Thyroid gland (tissue), 4 donors: Measurements from ENCODE around the gene C17orf114.

Experiments used
- DNase-seq, 2 donors: peaks; one replicate each; pipeline ENCODE4 v3.0.0-alpha.2; 2019
- H3K27ac ChIP-seq, 3 donors: fragments of 200-600 bp; sonication (generic); 1 replicate in 2 of 3; 2 replicates in 1 of 3; pipeline ENCODE4 v1.5.1; 2016 to 2019; ENCODE audit warnings: mild to moderate bottlenecking in 1 of 3, moderate library complexity in 1 of 3
- H3K27me3 ChIP-seq: fragments of 200-600 bp; sonication (generic); one replicate; pipeline ENCODE4 v1.5.1; 2019
- H3K36me3 ChIP-seq, 2 donors: fragments of 200-600 bp; sonication (generic); one replicate each; pipeline ENCODE4 v1.5.1; 2016 to 2019
- H3K4me1 ChIP-seq, 2 donors: fragments of 200-600 bp; sonication (generic); one replicate each; pipeline ENCODE4 v1.5.1; 2017 to 2019
- H3K4me3 ChIP-seq, 3 donors: fragments of 200-600 bp; sonication (generic); replicated peaks in 1 of 3; 1 replicate in 2 of 3; 2 replicates in 1 of 3; pipeline ENCODE4 v1.5.1; 2016; ENCODE audit warnings: mild to moderate bottlenecking in 1 of 3
- H3K9me3 ChIP-seq: fragments of 200-600 bp; sonication (generic); one replicate; pipeline ENCODE4 v1.5.1; 2017
- CTCF ChIP-seq, 6 experiments: fragments of 200-600 bp in 3 of 6; fragments of 450-650 bp in 3 of 6; sonication (generic) in 3 of 6; IDR thresholded peaks; one replicate each; pipeline ENCODE4 v1.5.1; 2016 to 2019; ENCODE audit warnings: antibody characterized with exemption in 6 of 6, mild to moderate bottlenecking in 2 of 6, inconsistent platforms in 1 of 6, moderate library complexity in 1 of 6
- POLR2A ChIP-seq, 2 donors: fragments of 450-650 bp; IDR thresholded peaks; one replicate each; pipeline ENCODE4 v1.6.1; 2017; ENCODE audit warnings: antibody characterized with exemption in 2 of 2, mild to moderate bottlenecking in 2 of 2, moderate library complexity in 1 of 2
- WGBS, 2 donors: methylation state at CpG; one replicate each; pipeline ENCODE4 v1.1.5; 2017; 5-methylcytosine and 5-hydroxymethylcytosine counted together
- intact Hi-C: fragments of 100-400 bp; cut with DNase I; formaldehyde crosslinking; loops from one replicate; pipeline ENCODE4 v1.15.1; 2023

C17orf114 gene

GRCh38 chr17:4795168-4795567, 7.0 kb downstream of the C17orf114 start:
- WGBS, 2 donors, result 95 to 100% methylated on average over 1 of the region's 1 CpG
- Histone ChIP-seq H3K36me3 (peaks cover 14% of the 10 kb centered on the region in 2 donors), H3K4me3 (no peak overlapping the region), H3K9me3 (no peaks in the 10 kb centered on the region), H3K27me3 (no peaks in the 10 kb centered on the region), H3K27ac (no peak overlapping the region), H3K4me1 (peaks cover 7 to 8% of the 10 kb centered on the region in 2 donors)
- DNase-seq, result no peak
- TF ChIP-seq POLR2A (IDR thresholded peaks at IDR 0.05) (no peak), CTCF (IDR thresholded peaks at IDR 0.05) (no peak)
- intact Hi-C loops, result no loop called here

GRCh38 chr17:4790705-4791088, 11.4 kb downstream of the C17orf114 start:
- Histone ChIP-seq H3K27me3 (peaks cover 2% of the 10 kb centered on the region), H3K4me3 (peak overlapping the region in 2 of 3 donors; percentile 40 to 63), H3K9me3 (no peaks in the 10 kb centered on the region), H3K27ac (peak overlapping the region; percentile 83 to 95 (median 85)), H3K36me3 (no peaks in the 10 kb centered on the region), H3K4me1 (peaks cover 10 to 24% of the 10 kb centered on the region in 2 donors)
- 47 to 48% methylated on average over 7 of the region's 7 CpGs for whole genome bisulfite sequencing, 2 donors
- DNase-seq, result no peak
- intact Hi-C loops, result no loop called here
- TF ChIP-seq POLR2A (IDR thresholded peaks at IDR 0.05), result no peak
- TF ChIP-seq CTCF (IDR thresholded peaks at IDR 0.05), result no peak

- TF ChIP-seq CTCF (IDR thresholded peaks at IDR 0.05) (peak; percentile 24 to 85 (median 66)), POLR2A (IDR thresholded peaks at IDR 0.05) (peak in 1 of 2 donors; percentile 85)
- peak; percentile 79 to 80 for DNase-seq
- intact Hi-C loops, result loop anchor here (5.0 kb wide), 1 partner anchor 48 kb away; no protein-coding TSS in a partner anchor
- 0% methylated on average over 11 to 23 of the region's 91 CpGs for WGBS, 2 donors
- Histone ChIP-seq H3K27me3 (peaks cover 3% of the 10 kb centered on the region), H3K36me3 (no peaks in the 10 kb centered on the region), H3K4me1 (peaks cover 15 to 29% of the 10 kb centered on the region in 2 donors), H3K4me3 (peak overlapping the region; percentile 40 to 63 (median 59)), H3K27ac (peak overlapping the region; percentile 83 to 95 (median 85)), H3K9me3 (no peaks in the 10 kb centered on the region)
Measured at GRCh38 chr17:4789951-4790704, 12.0 kb downstream of the C17orf114 start.

- DNase-seq, result no peak
- WGBS, 2 donors, result 0 to 1% methylated on average over 14 to 24 of the region's 25 CpGs
- intact Hi-C loops, result loop anchor here (5.0 kb wide), 1 partner anchor 47 kb away; no protein-coding TSS in a partner anchor
- Histone ChIP-seq H3K4me1 (peaks cover 15 to 30% of the 10 kb centered on the region in 2 donors), H3K27ac (peak overlapping the region; percentile 83 to 95 (median 85)), H3K27me3 (peaks cover 3% of the 10 kb centered on the region), H3K4me3 (peak overlapping the region; percentile 40 to 63 (median 59)), H3K36me3 (no peaks in the 10 kb centered on the region), H3K9me3 (no peaks in the 10 kb centered on the region)
- no peak for TF ChIP-seq CTCF (IDR thresholded peaks at IDR 0.05)
- TF ChIP-seq POLR2A (IDR thresholded peaks at IDR 0.05), result no peak
Measured at GRCh38 chr17:4789701-4789950, 12.5 kb downstream of the C17orf114 start.
